Thyroid gland (tissue), 4 donors: ENCODE results near the gene SNAP47.
A peak's percentile ranks its signal among the peaks of the same experiment; 100 is the strongest.

Experiments used
- CTCF ChIP-seq, 6 experiments: fragments of 200-600 bp in 3 of 6; fragments of 450-650 bp in 3 of 6; sonication (generic) in 3 of 6; IDR thresholded peaks; one replicate each; pipeline ENCODE4 v1.5.1; 2016 to 2019; ENCODE audit warnings: antibody characterized with exemption in 6 of 6, mild to moderate bottlenecking in 2 of 6, inconsistent platforms in 1 of 6, moderate library complexity in 1 of 6
- POLR2A ChIP-seq, 2 donors: fragments of 450-650 bp; IDR thresholded peaks; one replicate each; pipeline ENCODE4 v1.6.1; 2017; ENCODE audit warnings: antibody characterized with exemption in 2 of 2, mild to moderate bottlenecking in 2 of 2, moderate library complexity in 1 of 2

GRCh38 chr1:227728059-227728891, 7.0 kb upstream of the SNAP47 start:
- peak in 1 of 2 donors; percentile 40 for TF ChIP-seq POLR2A (IDR thresholded peaks at IDR 0.05)
- TF ChIP-seq CTCF (IDR thresholded peaks at IDR 0.05): no peak
